Endothelial cell of umbilical vein (primary cell): ENCODE data around the gene PIBF1. TPM values are rescaled to one million over a fixed set of nuclear protein-coding genes. Genes with fewer than 3 reads are reported as not detected.

Source experiments
- BruUV-seq: library from RNA; stranded (reverse); fragments of 400-500 nt; replicated peaks from 2 replicates; lab custom pipeline; 2021; lab: Mats Ljungman, UMichigan
- CTCF ChIA-PET: fragments of 300-600, 350-600 bp; sonication (Branson Sonifier 250); formaldehyde crosslinking; loops from one replicate; lab custom pipeline; 2021; ENCODE audit warnings: antibody characterized with exemption, inconsistent platforms; lab: Charles Lee
- POLR2A ChIA-PET: fragments of 300-600, 350-600 bp; sonication (Branson Sonifier 250); formaldehyde crosslinking; loops from one replicate; lab custom pipeline; 2021; ENCODE audit warnings: antibody characterized with exemption, inconsistent platforms; lab: Charles Lee
- DNase-seq: peaks from one replicate; pipeline ENCODE4 v3.0.0-alpha.2; 2011; ENCODE audit warnings: low read depth, low spot score
- FAIRE-seq: peaks from 2 replicates; lab custom pipeline; 2011; peaks lifted over from hg19 to GRCh38; lab: Jason Lieb, UNC
- H2AFZ ChIP-seq: 2 replicates; pipeline ENCODE4 v1.6.0; 2012; ENCODE audit warnings: low read depth, low read length, control low read depth, inconsistent platforms
- H3K27ac ChIP-seq: 2 replicates; pipeline ENCODE4 v1.5.1; 2011; ENCODE audit warnings: low read depth, mild to moderate bottlenecking, control low read depth, low read length, moderate library complexity; ENCODE audit not compliant: insufficient read depth
- H3K27me3 ChIP-seq, 2 experiments: 2 replicates each; pipeline versions ENCODE4 v1.6.0 to v1.6.1; 2011; ENCODE audit warnings: low read length in 2 of 2, mixed read lengths in 1 of 2; ENCODE audit not compliant: control insufficient read depth in 2 of 2, insufficient read depth in 2 of 2
- H3K36me3 ChIP-seq, 2 experiments: 2 replicates in 1 of 2; 3 replicates in 1 of 2; pipeline ENCODE4 v1.5.1; 2011; ENCODE audit warnings: low read length in 2 of 2, mild to moderate bottlenecking in 1 of 2, moderate library complexity in 1 of 2; ENCODE audit not compliant: control insufficient read depth in 2 of 2, insufficient read depth in 2 of 2; ENCODE audit errors: extremely low read depth in 1 of 2
- H3K4me1 ChIP-seq: 3 replicates; pipeline ENCODE4 v1.5.1; 2011; ENCODE audit warnings: mild to moderate bottlenecking, low read length; ENCODE audit not compliant: control insufficient read depth, insufficient read depth; ENCODE audit errors: extremely low read depth
- H3K4me2 ChIP-seq: 2 replicates; pipeline ENCODE4 v1.6.1; 2011; ENCODE audit warnings: low read length, control low read depth, mixed read lengths; ENCODE audit not compliant: insufficient read depth
- H3K4me3 ChIP-seq, 3 experiments: fragments of 200-600 bp in 1 of 3; sonication (generic), shearing (Covaris generic) in 1 of 3; replicated peaks in 1 of 3; 2 replicates each; pipeline ENCODE4 v1.5.1; 2011 to 2016; ENCODE audit warnings: control low read depth in 3 of 3, low read length in 3 of 3, mild to moderate bottlenecking in 2 of 3, inconsistent platforms in 1 of 3, low read depth in 1 of 3, moderate library complexity in 1 of 3; ENCODE audit not compliant: insufficient read depth in 1 of 3
- H3K79me2 ChIP-seq: 2 replicates; pipeline ENCODE4 v1.6.0; 2012; ENCODE audit warnings: low read length, inconsistent platforms; ENCODE audit not compliant: control insufficient read depth, insufficient read depth
- H3K9ac ChIP-seq: replicated peaks from 2 replicates; pipeline ENCODE3; 2011; ENCODE audit warnings: low read length, control low read depth; ENCODE audit not compliant: insufficient read depth; ENCODE audit errors: extremely low read depth
- H3K9me1 ChIP-seq: replicated peaks from 3 replicates; pipeline ENCODE4 v1.6.0; 2011; ENCODE audit warnings: mild to moderate bottlenecking, low read length; ENCODE audit not compliant: control insufficient read depth, insufficient read depth; ENCODE audit errors: extremely low read depth
- H3K9me3 ChIP-seq: replicated peaks from 2 replicates; pipeline ENCODE4 v1.5.1; 2012; ENCODE audit warnings: low read length, inconsistent platforms; ENCODE audit not compliant: control insufficient read depth, insufficient read depth
- H4K20me1 ChIP-seq: replicated peaks from 2 replicates; pipeline ENCODE3; 2011; ENCODE audit warnings: mild to moderate bottlenecking, low read length; ENCODE audit not compliant: control insufficient read depth, insufficient read depth; ENCODE audit errors: extremely low read depth
- EZH2 ChIP-seq: IDR thresholded peaks from 2 replicates; pipeline ENCODE4 v1.6.1; 2012; ENCODE audit warnings: borderline replicate concordance, low read depth, mild to moderate bottlenecking, moderate library complexity, low read length, inconsistent platforms; ENCODE audit not compliant: severe bottlenecking
- FOS ChIP-seq: IDR thresholded peaks from 2 replicates; pipeline ENCODE4 v1.6.1; 2011; ENCODE audit warnings: mild to moderate bottlenecking, low read length, moderate library complexity, borderline replicate concordance; ENCODE audit not compliant: insufficient read depth
- GATA2 ChIP-seq: IDR thresholded peaks from 2 replicates; pipeline ENCODE4 v1.7.0; 2011; ENCODE audit warnings: low read depth, mild to moderate bottlenecking, moderate library complexity, mixed read lengths, low read length; ENCODE audit not compliant: insufficient read length, insufficient read depth
- JUN ChIP-seq: IDR thresholded peaks from 2 replicates; pipeline ENCODE4 v1.6.1; 2011; ENCODE audit warnings: borderline replicate concordance, low read depth; ENCODE audit not compliant: insufficient read length, insufficient read depth
- MAX ChIP-seq: IDR thresholded peaks from 2 replicates; pipeline ENCODE4 v1.6.1; 2011; ENCODE audit not compliant: insufficient read depth, insufficient read length
- MYC ChIP-seq: IDR thresholded peaks from one replicate; pipeline ENCODE4 v1.6.1; 2011; ENCODE audit warnings: mild to moderate bottlenecking, low read depth, low read length
- POLR2A ChIP-seq: IDR thresholded peaks from 2 replicates; pipeline ENCODE4 v1.6.1; 2012; ENCODE audit warnings: low read depth, mild to moderate bottlenecking, control low read depth, low read length
- POLR2AphosphoS5 ChIP-seq: IDR thresholded peaks from 2 replicates; pipeline ENCODE4 v1.6.1; 2012; ENCODE audit warnings: low read depth, mild to moderate bottlenecking, control low read depth, low read length, moderate library complexity; ENCODE audit not compliant: insufficient read depth
- dilution Hi-C: fragments of 300-500 bp; cut with MboI; formaldehyde crosslinking; loops from one replicate; pipeline ENCODE4 v1.15.0; 2019; ENCODE audit warnings: low sequenced_read_pairs; ENCODE audit not compliant: extremely low pct_ligation_motif_present
- intact Hi-C: fragments of 100-400 bp; cut with micrococcal nuclease; formaldehyde crosslinking; loops from one replicate; pipeline ENCODE4 v1.10.0; 2022
- polyA plus RNA-seq, 4 experiments: library from polyadenylated mRNA; depleted of rRNA in 3 of 4; stranded (reverse) in 3 of 4; unstranded in 1 of 4; fragments of >200 nt; gene quantifications; 2 replicates each; pipeline versions ENCODE4 v1.2.1 to v1.2.3, GENCODE V29; 2011 to 2012; ENCODE audit warnings: missing spikeins in 1 of 4
- total RNA-seq: library from RNA; stranded (reverse); gene quantifications from 2 replicates; pipeline ENCODE4 v1.2.3, GENCODE V29; 2021
- TF ChIP-seq, protein P1 (sequence below), 2 donors: IDR thresholded peaks; 1 replicate in 1 of 2; 2 replicates in 1 of 2; pipeline ENCODE4 v1.5.1; 2011; ENCODE audit warnings: low read length in 2 of 2, mild to moderate bottlenecking in 2 of 2, moderate library complexity in 2 of 2, control low read depth in 1 of 2, inconsistent platforms in 1 of 2, low read depth in 1 of 2; ENCODE audit not compliant: insufficient read depth in 1 of 2; ENCODE audit errors: extremely low read depth in 1 of 2

PIBF1 gene
- total and polyA plus RNA-seq, 2 donors (not counting 3 experiments of a cell fraction or from before 2014, with no cell fraction given) = 1.4 to 18.4 TPM

GRCh38 chr13:73056565-73056962 lies 274.6 kb downstream of the PIBF1 start:
- no peak overlapping the region for H3K4me3 ChIP-seq
- H3K27me3 ChIP-seq = no peaks in the 10 kb centered on the region
- H3K4me1 ChIP-seq = peaks cover 37% of the 10 kb centered on the region
- no peak overlapping the region for H3K9ac ChIP-seq
- peak overlapping the region; percentile 38 for H3K4me2 ChIP-seq
- H4K20me1 ChIP-seq = no peaks in the 10 kb centered on the region
- dilution Hi-C loops = no loop called here
- no peaks in the 10 kb centered on the region for H3K9me1 ChIP-seq
- no peak for DNase-seq
- BruUV-seq = no TSS peak
- CTCF ChIA-PET = interaction anchor here (0.7 to 1.4 kb wide), 2 partner anchors 21 to 360 kb away, joined by 3 read pairs; no protein-coding TSS in a partner anchor
- no peaks in the 10 kb centered on the region for H3K9me3 ChIP-seq
- H3K36me3 ChIP-seq = no peaks in the 10 kb centered on the region
- H2AFZ ChIP-seq = no peak overlapping the region
- intact Hi-C loops = loop anchor here (5.0 kb wide), 1 partner anchor 219 kb away; no protein-coding TSS in a partner anchor
- H3K27ac ChIP-seq = peak overlapping the region; percentile 6
- TF ChIP-seq GATA2 (no peak), MAX (no peak), FOS (no peak), MYC (no peak), JUN (no peak), POLR2AphosphoS5 (no peak), EZH2 (no peak), POLR2A (no peak)
- TF ChIP-seq, protein P1, sequence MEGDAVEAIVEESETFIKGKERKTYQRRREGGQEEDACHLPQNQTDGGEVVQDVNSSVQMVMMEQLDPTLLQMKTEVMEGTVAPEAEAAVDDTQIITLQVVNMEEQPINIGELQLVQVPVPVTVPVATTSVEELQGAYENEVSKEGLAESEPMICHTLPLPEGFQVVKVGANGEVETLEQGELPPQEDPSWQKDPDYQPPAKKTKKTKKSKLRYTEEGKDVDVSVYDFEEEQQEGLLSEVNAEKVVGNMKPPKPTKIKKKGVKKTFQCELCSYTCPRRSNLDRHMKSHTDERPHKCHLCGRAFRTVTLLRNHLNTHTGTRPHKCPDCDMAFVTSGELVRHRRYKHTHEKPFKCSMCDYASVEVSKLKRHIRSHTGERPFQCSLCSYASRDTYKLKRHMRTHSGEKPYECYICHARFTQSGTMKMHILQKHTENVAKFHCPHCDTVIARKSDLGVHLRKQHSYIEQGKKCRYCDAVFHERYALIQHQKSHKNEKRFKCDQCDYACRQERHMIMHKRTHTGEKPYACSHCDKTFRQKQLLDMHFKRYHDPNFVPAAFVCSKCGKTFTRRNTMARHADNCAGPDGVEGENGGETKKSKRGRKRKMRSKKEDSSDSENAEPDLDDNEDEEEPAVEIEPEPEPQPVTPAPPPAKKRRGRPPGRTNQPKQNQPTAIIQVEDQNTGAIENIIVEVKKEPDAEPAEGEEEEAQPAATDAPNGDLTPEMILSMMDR (IDR thresholded peaks at IDR 0.05; ENCODE audit: extremely low read depth in 1 of 2, insufficient read depth in 1 of 2, low read depth in 1 of 2, low read length in 2 of 2) = no peak
- FAIRE-seq = no peak
- H3K79me2 ChIP-seq = no peaks in the 10 kb centered on the region
- POLR2A ChIA-PET = no interaction called here
